Loucy (cell line): ENCODE data around the gene ITGB7.
A peak's percentile ranks its signal among the peaks of the same experiment; 100 is the strongest.

Experiments used
- H2AFZ ChIP-seq: fragments of 200-600 bp; sonication (generic); 2 replicates; pipeline ENCODE4 v1.6.0; 2016; ENCODE audit warnings: antibody characterized with exemption, mild to moderate bottlenecking, low read length, moderate library complexity
- H3F3A ChIP-seq: fragments of 200-600 bp; 2 replicates; pipeline ENCODE4 v1.6.0; 2016; ENCODE audit warnings: antibody characterized with exemption, low read depth, mild to moderate bottlenecking
- H3K27me3 ChIP-seq: fragments of 200-600 bp; sonication (generic); 2 replicates; pipeline ENCODE4 v1.6.1; 2014; ENCODE audit warnings: low read length, mild to moderate bottlenecking; ENCODE audit not compliant: insufficient read depth, poor library complexity, severe bottlenecking
- H3K36me3 ChIP-seq: fragments of 200-600 bp; sonication (generic); 2 replicates; pipeline ENCODE4 v1.6.1; 2016; ENCODE audit warnings: low read length; ENCODE audit not compliant: insufficient read depth
- H3K4me1 ChIP-seq: fragments of 200-600 bp; sonication (generic); 2 replicates; pipeline ENCODE4 v1.5.1; 2014; ENCODE audit warnings: low read length, mild to moderate bottlenecking; ENCODE audit not compliant: insufficient read depth, poor library complexity, severe bottlenecking
- H3K4me2 ChIP-seq: fragments of 200-600 bp; sonication (generic); 2 replicates; pipeline ENCODE4 v1.6.0; 2014; ENCODE audit warnings: antibody characterized with exemption, low read length, low read depth, mild to moderate bottlenecking; ENCODE audit not compliant: poor library complexity, severe bottlenecking
- H3K4me3 ChIP-seq: fragments of 200-600 bp; sonication (generic); 2 replicates; pipeline ENCODE4 v1.5.1; 2014; ENCODE audit warnings: low read length, mild to moderate bottlenecking, mixed read lengths; ENCODE audit not compliant: poor library complexity, severe bottlenecking
- H3K79me2 ChIP-seq: fragments of 200-600 bp; sonication (generic); 2 replicates; pipeline ENCODE4 v1.6.1; 2014; ENCODE audit warnings: low read length; ENCODE audit not compliant: insufficient read depth
- H3K9ac ChIP-seq: fragments of 200-600 bp; sonication (generic); 2 replicates; pipeline ENCODE4 v1.6.0; 2014; ENCODE audit warnings: mild to moderate bottlenecking, low read depth, low read length, moderate library complexity; ENCODE audit not compliant: poor library complexity, severe bottlenecking
- H3K9me2 ChIP-seq: fragments of 200-600 bp; sonication (generic); replicated peaks from 2 replicates; pipeline ENCODE4 v1.6.1; 2016; ENCODE audit warnings: low read depth, low read length, mixed read lengths
- H3K9me3 ChIP-seq: fragments of 200-600 bp; sonication (generic); 2 replicates; pipeline ENCODE4 v1.6.1; 2014; ENCODE audit warnings: mild to moderate bottlenecking, antibody characterized with exemption, low read length, low read depth; ENCODE audit not compliant: insufficient read depth
- H4K20me1 ChIP-seq: fragments of 200-600 bp; sonication (generic); 2 replicates; pipeline ENCODE4 v1.6.0; 2014; ENCODE audit warnings: antibody characterized with exemption, low read length, mild to moderate bottlenecking; ENCODE audit not compliant: insufficient read depth, poor library complexity, severe bottlenecking
- EZH2phosphoT487 ChIP-seq: fragments of 200-600 bp; IDR thresholded peaks from 2 replicates; pipeline ENCODE4 v1.6.1; 2018; ENCODE audit warnings: antibody characterized with exemption, mild to moderate bottlenecking, moderate library complexity, borderline replicate concordance
- TF ChIP-seq, protein P1 (sequence below): fragments of 200-600 bp; sonication (generic); conservative IDR thresholded peaks from 2 replicates; pipeline ENCODE4 v1.5.1; 2014; ENCODE audit warnings: mild to moderate bottlenecking, antibody characterized with exemption, low read length

The ITGB7 gene

DNA sequence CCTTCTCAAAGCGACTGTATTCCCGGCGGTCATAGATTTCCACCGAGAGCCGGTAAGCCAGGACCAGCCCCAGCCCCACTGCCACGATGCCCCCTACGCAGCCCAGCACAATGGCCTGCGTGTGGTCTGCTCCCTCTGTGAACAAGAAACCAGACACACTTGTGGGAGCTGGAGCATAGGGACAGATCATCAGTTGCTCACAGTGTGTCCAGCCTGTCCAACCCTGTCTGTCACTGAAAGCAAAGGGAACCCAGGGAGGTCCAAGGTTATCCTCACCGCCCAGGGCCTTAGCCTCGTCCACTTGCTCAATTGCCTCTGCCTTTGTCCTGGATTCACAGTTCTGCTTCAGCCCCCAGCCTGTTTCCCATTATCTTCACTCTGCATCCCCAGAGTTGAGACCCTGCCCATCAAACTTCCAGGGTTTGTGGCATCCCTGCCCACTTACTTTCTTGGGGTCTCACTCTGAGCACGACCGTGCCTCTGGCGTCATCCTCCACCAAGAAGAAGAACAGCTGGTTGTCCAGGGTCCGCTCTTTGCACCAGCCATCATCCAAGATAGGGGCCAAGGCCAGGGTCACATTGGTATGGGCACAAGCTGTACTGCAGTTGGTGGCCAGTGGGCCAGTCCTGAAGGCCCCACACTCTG is 15.0 kb downstream of the ITGB7 start:
- Histone ChIP-seq H3K9me2 (no peaks in the 10 kb centered on the region), H3F3A (no peaks in the 10 kb centered on the region), H3K36me3 (peaks cover 12% of the 10 kb centered on the region; the same call in 1 of the 2 replicates), H3K27me3 (no peaks in the 10 kb centered on the region), H3K4me2 (no peak overlapping the region), H4K20me1 (no peaks in the 10 kb centered on the region), H3K79me2 (no peaks in the 10 kb centered on the region), H3K4me1 (no peaks in the 10 kb centered on the region), H3K9me3 (no peaks in the 10 kb centered on the region), H3K4me3 (no peak overlapping the region), H3K9ac (no peak overlapping the region), H2AFZ (no peak overlapping the region)
- TF ChIP-seq, protein P1, sequence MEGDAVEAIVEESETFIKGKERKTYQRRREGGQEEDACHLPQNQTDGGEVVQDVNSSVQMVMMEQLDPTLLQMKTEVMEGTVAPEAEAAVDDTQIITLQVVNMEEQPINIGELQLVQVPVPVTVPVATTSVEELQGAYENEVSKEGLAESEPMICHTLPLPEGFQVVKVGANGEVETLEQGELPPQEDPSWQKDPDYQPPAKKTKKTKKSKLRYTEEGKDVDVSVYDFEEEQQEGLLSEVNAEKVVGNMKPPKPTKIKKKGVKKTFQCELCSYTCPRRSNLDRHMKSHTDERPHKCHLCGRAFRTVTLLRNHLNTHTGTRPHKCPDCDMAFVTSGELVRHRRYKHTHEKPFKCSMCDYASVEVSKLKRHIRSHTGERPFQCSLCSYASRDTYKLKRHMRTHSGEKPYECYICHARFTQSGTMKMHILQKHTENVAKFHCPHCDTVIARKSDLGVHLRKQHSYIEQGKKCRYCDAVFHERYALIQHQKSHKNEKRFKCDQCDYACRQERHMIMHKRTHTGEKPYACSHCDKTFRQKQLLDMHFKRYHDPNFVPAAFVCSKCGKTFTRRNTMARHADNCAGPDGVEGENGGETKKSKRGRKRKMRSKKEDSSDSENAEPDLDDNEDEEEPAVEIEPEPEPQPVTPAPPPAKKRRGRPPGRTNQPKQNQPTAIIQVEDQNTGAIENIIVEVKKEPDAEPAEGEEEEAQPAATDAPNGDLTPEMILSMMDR: no peak
- no peak for TF ChIP-seq EZH2phosphoT487

DNA sequence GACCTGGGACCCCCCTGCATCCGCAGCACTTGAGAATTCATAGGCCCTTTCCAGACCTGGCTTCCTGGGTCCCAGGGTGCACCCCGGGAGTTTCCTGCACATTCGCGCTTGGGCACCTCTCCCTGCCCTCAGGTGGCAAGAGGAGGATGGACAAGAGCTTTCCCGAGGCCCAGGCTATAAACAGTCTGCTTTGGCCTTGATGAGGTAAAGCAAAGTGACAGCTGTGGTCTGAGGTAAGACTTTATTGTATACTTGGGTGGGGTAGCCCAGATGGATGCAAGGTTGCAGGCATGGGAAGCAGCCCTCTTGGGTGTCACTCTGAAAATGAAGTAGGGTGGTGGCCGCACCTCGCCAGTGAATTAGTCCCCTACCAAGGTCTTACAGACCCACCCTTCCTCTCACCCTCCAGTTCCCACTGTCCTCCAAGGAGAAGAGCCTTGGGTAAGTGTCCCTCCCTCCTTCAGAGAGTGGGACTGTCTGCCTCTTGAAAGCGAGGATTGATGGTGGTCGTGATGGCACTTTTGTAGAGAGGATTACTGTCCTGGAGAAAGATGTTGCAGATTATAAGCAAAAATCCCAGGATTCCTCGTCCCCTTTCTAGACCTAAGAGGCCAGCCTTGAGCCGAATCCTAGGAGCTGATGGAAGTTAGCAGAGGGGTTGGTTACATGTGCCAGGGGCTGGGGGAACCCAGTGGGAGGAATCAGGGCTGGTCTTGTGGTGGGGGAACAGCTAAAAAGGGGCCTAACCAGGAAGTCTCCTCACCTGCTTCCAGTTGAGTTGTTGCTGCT is 15.8 kb downstream of the ITGB7 start:
- H3K79me2 ChIP-seq: no peaks in the 10 kb centered on the region
- H4K20me1 ChIP-seq: no peaks in the 10 kb centered on the region
- TF ChIP-seq, protein P1: no peak
- TF ChIP-seq EZH2phosphoT487: no peak
- H3K9ac ChIP-seq: no peak overlapping the region
- no peak overlapping the region for H3K4me3 ChIP-seq
- peaks cover 19% of the 10 kb centered on the region; the same call in 1 of the 2 replicates for H3K36me3 ChIP-seq
- no peaks in the 10 kb centered on the region for H3K9me2 ChIP-seq
- H3F3A ChIP-seq: no peaks in the 10 kb centered on the region
- H3K9me3 ChIP-seq: no peaks in the 10 kb centered on the region
- no peaks in the 10 kb centered on the region for H3K27me3 ChIP-seq
- H3K4me2 ChIP-seq: no peak overlapping the region
- H3K4me1 ChIP-seq: no peaks in the 10 kb centered on the region
- H2AFZ ChIP-seq: no peak overlapping the region

DNA sequence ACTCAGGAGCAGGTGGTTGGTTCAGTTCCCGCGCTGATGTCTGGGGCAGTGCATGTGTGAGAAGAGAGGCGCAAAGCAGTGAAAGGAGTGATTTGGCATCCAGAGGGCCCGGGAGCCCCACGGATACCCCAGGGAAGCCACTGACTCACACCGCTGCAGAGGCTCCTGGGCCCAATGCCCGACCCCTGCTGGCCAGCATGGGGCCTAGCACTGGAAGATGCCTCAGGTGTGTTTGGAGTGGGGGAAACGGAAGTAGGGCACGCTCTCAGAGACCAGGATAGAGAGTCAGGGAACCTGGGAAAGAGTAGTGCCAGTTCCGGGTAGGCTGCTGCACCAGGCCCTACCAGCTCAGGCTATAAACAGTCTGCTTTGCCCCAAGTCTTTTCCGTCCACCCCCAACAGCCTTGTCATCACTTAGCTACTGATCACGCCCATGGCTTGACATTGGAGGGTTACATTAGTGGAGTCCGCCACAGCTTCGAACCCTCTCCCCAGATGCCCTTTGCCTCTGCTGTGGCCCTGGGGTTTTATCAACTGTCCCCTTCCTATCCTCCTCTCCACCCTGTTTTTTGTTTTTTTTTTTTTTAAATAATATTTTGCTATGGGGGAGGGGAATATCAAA is 16.8 kb downstream of the ITGB7 start:
- no peaks in the 10 kb centered on the region for H3K9me2 ChIP-seq
- no peak overlapping the region for H2AFZ ChIP-seq
- H3K4me3 ChIP-seq: no peak overlapping the region
- TF ChIP-seq EZH2phosphoT487: no peak
- TF ChIP-seq, protein P1: peak; percentile 83
- no peaks in the 10 kb centered on the region for H3K79me2 ChIP-seq
- H3K9ac ChIP-seq: no peak overlapping the region
- peaks cover 7% of the 10 kb centered on the region for H3K4me1 ChIP-seq
- H4K20me1 ChIP-seq: no peaks in the 10 kb centered on the region
- no peaks in the 10 kb centered on the region for H3K27me3 ChIP-seq
- H3K9me3 ChIP-seq: no peaks in the 10 kb centered on the region
- no peaks in the 10 kb centered on the region for H3F3A ChIP-seq
- no peak overlapping the region for H3K4me2 ChIP-seq
- H3K36me3 ChIP-seq: peaks cover 30% of the 10 kb centered on the region; the same call in 1 of the 2 replicates
